ENCODE data around the gene BST1. TPM values are rescaled to one million over a fixed set of nuclear protein-coding genes. Genes with fewer than 3 reads are reported as not detected.

Gene BST1
- polyA plus RNA-seq, 2 donors, result 0.96 to 1.5 TPM

GRCh38 chr4:15659768-15660570, 42.9 kb upstream of the BST1 start:
- Histone ChIP-seq H3K4me3 (ENCODE audit: low read depth in 1 of 2, low read length in 2 of 2) (no peak overlapping the region), H3K27ac (ENCODE audit: low read depth in 2 of 2, low read length in 1 of 2) (peak overlapping the region; percentile 16 to 53), H3K36me3 (ENCODE audit: control insufficient read depth in 2 of 2, insufficient read depth in 2 of 2, low read length in 1 of 2) (no peaks in the 10 kb centered on the region), H3K27me3 (ENCODE audit: control insufficient read depth in 1 of 2, insufficient read depth in 2 of 2, low read length in 2 of 2) (no peaks in the 10 kb centered on the region), H3K4me1 (ENCODE audit: control insufficient read depth in 2 of 2, insufficient read depth in 2 of 2, low read length in 1 of 2) (peaks cover 0 to 4% of the 10 kb centered on the region in 2 donors), H3K9me3 (ENCODE audit: control insufficient read depth in 2 of 2, insufficient read depth in 1 of 2, low read depth in 1 of 2, low read length in 1 of 2) (no peaks in the 10 kb centered on the region)
- WGBS, 2 donors, result 86 to 93% methylated on average over 5 of the region's 5 CpGs

GRCh38 chr4:15665753-15666365, 37.0 kb upstream of the BST1 start:
- no peaks in the 10 kb centered on the region for H3K27me3 ChIP-seq (ENCODE audit: control insufficient read depth in 1 of 2, insufficient read depth in 2 of 2, low read length in 2 of 2)
- H3K36me3 ChIP-seq (ENCODE audit: control insufficient read depth in 2 of 2, insufficient read depth in 2 of 2, low read length in 1 of 2), result no peaks in the 10 kb centered on the region
- no peak overlapping the region for H3K4me3 ChIP-seq (ENCODE audit: low read depth in 1 of 2, low read length in 2 of 2)
- peak overlapping the region; percentile 66 to 81 for H3K27ac ChIP-seq (ENCODE audit: low read depth in 2 of 2, low read length in 1 of 2)
- no peaks in the 10 kb centered on the region for H3K9me3 ChIP-seq (ENCODE audit: control insufficient read depth in 2 of 2, insufficient read depth in 1 of 2, low read depth in 1 of 2, low read length in 1 of 2)
- 73 to 76% methylated on average over 3 of the region's 3 CpGs for WGBS, 2 donors
- H3K4me1 ChIP-seq (ENCODE audit: control insufficient read depth in 2 of 2, insufficient read depth in 2 of 2, low read length in 1 of 2), result no peaks in the 10 kb centered on the region

- no peak overlapping the region for H3K4me3 ChIP-seq (ENCODE audit: low read depth in 1 of 2, low read length in 2 of 2)
- H3K36me3 ChIP-seq (ENCODE audit: control insufficient read depth in 2 of 2, insufficient read depth in 2 of 2, low read length in 1 of 2), result no peaks in the 10 kb centered on the region
- no peaks in the 10 kb centered on the region for H3K4me1 ChIP-seq (ENCODE audit: control insufficient read depth in 2 of 2, insufficient read depth in 2 of 2, low read length in 1 of 2)
- H3K27me3 ChIP-seq (ENCODE audit: control insufficient read depth in 1 of 2, insufficient read depth in 2 of 2, low read length in 2 of 2), result no peaks in the 10 kb centered on the region
- no peak overlapping the region for H3K27ac ChIP-seq (ENCODE audit: low read depth in 2 of 2, low read length in 1 of 2)
- H3K9me3 ChIP-seq (ENCODE audit: control insufficient read depth in 2 of 2, insufficient read depth in 1 of 2, low read depth in 1 of 2, low read length in 1 of 2), result no peaks in the 10 kb centered on the region
- WGBS, 2 donors, result 87 to 95% methylated on average over 4 of the region's 4 CpGs
These were observed 35.9 kb upstream of the BST1 start for GRCh38 chr4:15667006-15667405.

- Histone ChIP-seq H3K27me3 (ENCODE audit: control insufficient read depth in 1 of 2, insufficient read depth in 2 of 2, low read length in 2 of 2) (no peaks in the 10 kb centered on the region), H3K4me3 (ENCODE audit: low read depth in 1 of 2, low read length in 2 of 2) (no peak overlapping the region), H3K9me3 (ENCODE audit: control insufficient read depth in 2 of 2, insufficient read depth in 1 of 2, low read depth in 1 of 2, low read length in 1 of 2) (no peaks in the 10 kb centered on the region), H3K4me1 (ENCODE audit: control insufficient read depth in 2 of 2, insufficient read depth in 2 of 2, low read length in 1 of 2) (no peaks in the 10 kb centered on the region), H3K36me3 (ENCODE audit: control insufficient read depth in 2 of 2, insufficient read depth in 2 of 2, low read length in 1 of 2) (no peaks in the 10 kb centered on the region), H3K27ac (ENCODE audit: low read depth in 2 of 2, low read length in 1 of 2) (no peak overlapping the region)
- 92 to 93% methylated on average over 1 of the region's 1 CpG for WGBS, 2 donors
These were observed 34.1 kb upstream of the BST1 start for GRCh38 chr4:15668566-15669435.

- Histone ChIP-seq H3K9me3 (ENCODE audit: control insufficient read depth in 2 of 2, insufficient read depth in 1 of 2, low read depth in 1 of 2, low read length in 1 of 2) (no peaks in the 10 kb centered on the region), H3K4me1 (ENCODE audit: control insufficient read depth in 2 of 2, insufficient read depth in 2 of 2, low read length in 1 of 2) (no peaks in the 10 kb centered on the region), H3K4me3 (ENCODE audit: low read depth in 1 of 2, low read length in 2 of 2) (no peak overlapping the region), H3K27me3 (ENCODE audit: control insufficient read depth in 1 of 2, insufficient read depth in 2 of 2, low read length in 2 of 2) (no peaks in the 10 kb centered on the region), H3K27ac (ENCODE audit: low read depth in 2 of 2, low read length in 1 of 2) (no peak overlapping the region), H3K36me3 (ENCODE audit: control insufficient read depth in 2 of 2, insufficient read depth in 2 of 2, low read length in 1 of 2) (no peaks in the 10 kb centered on the region)
- WGBS, 2 donors, result 89 to 91% methylated on average over 3 of the region's 3 CpGs
These were observed 32.3 kb upstream of the BST1 start for GRCh38 chr4:15670576-15670975.

GRCh38 chr4:15672101-15672500, 30.8 kb upstream of the BST1 start:
- no peak overlapping the region for H3K4me3 ChIP-seq (ENCODE audit: low read depth in 1 of 2, low read length in 2 of 2)
- H3K27me3 ChIP-seq (ENCODE audit: control insufficient read depth in 1 of 2, insufficient read depth in 2 of 2, low read length in 2 of 2), result no peaks in the 10 kb centered on the region
- H3K4me1 ChIP-seq (ENCODE audit: control insufficient read depth in 2 of 2, insufficient read depth in 2 of 2, low read length in 1 of 2), result no peaks in the 10 kb centered on the region
- no peak overlapping the region for H3K27ac ChIP-seq (ENCODE audit: low read depth in 2 of 2, low read length in 1 of 2)
- H3K36me3 ChIP-seq (ENCODE audit: control insufficient read depth in 2 of 2, insufficient read depth in 2 of 2, low read length in 1 of 2), result no peaks in the 10 kb centered on the region
- no peaks in the 10 kb centered on the region for H3K9me3 ChIP-seq (ENCODE audit: control insufficient read depth in 2 of 2, insufficient read depth in 1 of 2, low read depth in 1 of 2, low read length in 1 of 2)
- WGBS, 2 donors, result 95 to 99% methylated on average over 3 of the region's 3 CpGs

GRCh38 chr4:15673337-15673736, 29.5 kb upstream of the BST1 start:
- Histone ChIP-seq H3K27me3 (ENCODE audit: control insufficient read depth in 1 of 2, insufficient read depth in 2 of 2, low read length in 2 of 2) (no peaks in the 10 kb centered on the region), H3K36me3 (ENCODE audit: control insufficient read depth in 2 of 2, insufficient read depth in 2 of 2, low read length in 1 of 2) (no peaks in the 10 kb centered on the region), H3K27ac (ENCODE audit: low read depth in 2 of 2, low read length in 1 of 2) (no peak overlapping the region), H3K4me1 (ENCODE audit: control insufficient read depth in 2 of 2, insufficient read depth in 2 of 2, low read length in 1 of 2) (no peaks in the 10 kb centered on the region), H3K4me3 (ENCODE audit: low read depth in 1 of 2, low read length in 2 of 2) (no peak overlapping the region), H3K9me3 (ENCODE audit: control insufficient read depth in 2 of 2, insufficient read depth in 1 of 2, low read depth in 1 of 2, low read length in 1 of 2) (no peaks in the 10 kb centered on the region)
- WGBS, 2 donors, result 100% methylated on average over 1 of the region's 1 CpG

- H3K27ac ChIP-seq (ENCODE audit: low read depth in 2 of 2, low read length in 1 of 2), result no peak overlapping the region
- WGBS, 2 donors, result 75 to 89% methylated on average over 2 of the region's 2 CpGs
- H3K27me3 ChIP-seq (ENCODE audit: control insufficient read depth in 1 of 2, insufficient read depth in 2 of 2, low read length in 2 of 2), result no peaks in the 10 kb centered on the region
- H3K4me1 ChIP-seq (ENCODE audit: control insufficient read depth in 2 of 2, insufficient read depth in 2 of 2, low read length in 1 of 2), result no peaks in the 10 kb centered on the region
- H3K9me3 ChIP-seq (ENCODE audit: control insufficient read depth in 2 of 2, insufficient read depth in 1 of 2, low read depth in 1 of 2, low read length in 1 of 2), result no peaks in the 10 kb centered on the region
- no peak overlapping the region for H3K4me3 ChIP-seq (ENCODE audit: low read depth in 1 of 2, low read length in 2 of 2)
- no peaks in the 10 kb centered on the region for H3K36me3 ChIP-seq (ENCODE audit: control insufficient read depth in 2 of 2, insufficient read depth in 2 of 2, low read length in 1 of 2)
These were observed 28.8 kb upstream of the BST1 start for GRCh38 chr4:15674046-15674445.

- H3K4me1 ChIP-seq (ENCODE audit: control insufficient read depth in 2 of 2, insufficient read depth in 2 of 2, low read length in 1 of 2), result no peaks in the 10 kb centered on the region
- H3K36me3 ChIP-seq (ENCODE audit: control insufficient read depth in 2 of 2, insufficient read depth in 2 of 2, low read length in 1 of 2), result no peaks in the 10 kb centered on the region
- H3K27ac ChIP-seq (ENCODE audit: low read depth in 2 of 2, low read length in 1 of 2), result no peak overlapping the region
- no peak overlapping the region for H3K4me3 ChIP-seq (ENCODE audit: low read depth in 1 of 2, low read length in 2 of 2)
- WGBS, 2 donors, result 75 to 89% methylated on average over 4 of the region's 4 CpGs
- H3K9me3 ChIP-seq (ENCODE audit: control insufficient read depth in 2 of 2, insufficient read depth in 1 of 2, low read depth in 1 of 2, low read length in 1 of 2), result no peaks in the 10 kb centered on the region
- H3K27me3 ChIP-seq (ENCODE audit: control insufficient read depth in 1 of 2, insufficient read depth in 2 of 2, low read length in 2 of 2), result no peaks in the 10 kb centered on the region
These were observed 27.9 kb upstream of the BST1 start for GRCh38 chr4:15674926-15675325.
